NCI-H2196 (cell line): ENCODE results near the gene TGM6.

Experiments used
- DNase-seq: peaks from one replicate; lab custom pipeline; 2025; ENCODE audit not compliant: unreplicated experiment; lab: John Stamatoyannopoulos, UW

The TGM6 gene

GRCh38 chr20:2480381-2480780 lies 99.7 kb downstream of the TGM6 start:
- no peak for DNase-seq
